NB4 (cell line): ENCODE measurements around the gene RHBDD2.
"Not testable (repeated sequence)": the region's sequence is repeated elsewhere in the genome, so short reads cannot be mapped to it uniquely, and the experiment has no call there.

Source experiments
- DNase-seq: peaks from one replicate; pipeline ENCODE4 v3.0.0; 2010; ENCODE audit warnings: low read depth
- H3K4me3 ChIP-seq: one replicate; pipeline ENCODE4 v1.5.1; 2011; ENCODE audit warnings: mild to moderate bottlenecking, low read depth, low read length, moderate library complexity
- MYC ChIP-seq: IDR thresholded peaks from 2 replicates; pipeline ENCODE4 v1.6.1; 2011; ENCODE audit warnings: low read depth, low read length
- POLR2A ChIP-seq: IDR thresholded peaks from 2 replicates; pipeline ENCODE4 v1.6.1; 2011; ENCODE audit warnings: mild to moderate bottlenecking; ENCODE audit not compliant: insufficient read length; ENCODE audit errors: extremely low read depth
- TF ChIP-seq, protein P1 (sequence below): IDR thresholded peaks from 2 replicates; pipeline ENCODE4 v1.6.1; 2011; ENCODE audit warnings: low read depth, low read length
- TF ChIP-seq, protein P2 (sequence below): IDR thresholded peaks from one replicate; pipeline ENCODE4 v1.5.1; 2012; ENCODE audit warnings: low read depth, low read length

Gene RHBDD2

DNA sequence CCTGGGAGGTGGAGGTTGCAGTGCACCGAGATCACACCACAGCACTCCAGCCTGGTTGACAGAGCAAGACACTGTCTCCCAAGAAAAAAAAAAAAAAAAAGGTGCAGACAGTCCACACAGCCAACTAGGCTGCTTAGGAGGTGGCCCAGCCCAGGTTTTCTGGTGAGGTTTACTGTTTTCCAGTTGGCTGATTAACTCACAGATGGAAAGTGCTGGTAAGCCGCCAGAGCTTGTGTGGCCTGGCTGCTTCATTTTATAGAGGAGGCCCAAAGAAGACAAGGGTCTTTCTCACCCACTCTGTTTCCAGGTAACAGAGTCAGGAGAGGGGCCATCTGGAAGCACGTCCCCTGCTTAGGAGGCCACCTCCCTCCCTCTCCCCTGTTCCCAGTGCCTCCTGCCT is 6.2 kb downstream of the RHBDD2 start:
- DNase-seq: no peak

DNA sequence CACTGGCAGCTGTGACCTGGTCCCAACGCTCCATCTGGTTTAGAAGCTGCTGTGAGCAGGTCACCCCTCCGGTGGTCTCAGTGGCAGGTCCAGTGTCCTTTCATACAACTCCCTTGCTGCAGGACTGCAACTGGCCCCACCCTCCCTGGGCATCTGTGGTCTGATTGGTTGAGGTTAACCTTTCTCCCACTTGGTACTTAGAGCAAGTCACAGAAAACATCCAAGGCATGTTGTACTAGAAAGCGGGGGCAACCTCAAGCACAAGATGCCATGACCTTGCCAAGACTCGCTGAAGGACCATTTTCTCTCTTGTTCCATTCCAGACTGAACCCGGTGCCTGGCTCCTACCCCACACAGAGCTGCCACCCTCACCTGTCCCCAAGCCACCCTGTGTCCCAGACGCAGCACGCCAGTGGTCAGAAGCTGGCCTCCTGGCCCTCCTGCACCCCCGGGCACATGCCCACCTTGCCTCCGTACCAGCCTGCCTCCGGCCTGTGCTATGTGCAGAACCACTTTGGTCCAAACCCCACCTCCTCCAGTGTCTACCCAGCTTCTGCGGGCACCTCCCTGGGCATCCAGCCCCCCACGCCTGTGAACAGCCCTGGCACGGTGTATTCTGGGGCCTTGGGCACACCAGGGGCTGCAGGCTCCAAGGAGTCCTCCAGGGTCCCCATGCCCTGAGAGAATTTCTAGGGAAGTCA is 9.0 kb downstream of the RHBDD2 start:
- TF ChIP-seq, protein P1, sequence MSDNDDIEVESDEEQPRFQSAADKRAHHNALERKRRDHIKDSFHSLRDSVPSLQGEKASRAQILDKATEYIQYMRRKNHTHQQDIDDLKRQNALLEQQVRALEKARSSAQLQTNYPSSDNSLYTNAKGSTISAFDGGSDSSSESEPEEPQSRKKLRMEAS: no peak
- TF ChIP-seq, protein P2, sequence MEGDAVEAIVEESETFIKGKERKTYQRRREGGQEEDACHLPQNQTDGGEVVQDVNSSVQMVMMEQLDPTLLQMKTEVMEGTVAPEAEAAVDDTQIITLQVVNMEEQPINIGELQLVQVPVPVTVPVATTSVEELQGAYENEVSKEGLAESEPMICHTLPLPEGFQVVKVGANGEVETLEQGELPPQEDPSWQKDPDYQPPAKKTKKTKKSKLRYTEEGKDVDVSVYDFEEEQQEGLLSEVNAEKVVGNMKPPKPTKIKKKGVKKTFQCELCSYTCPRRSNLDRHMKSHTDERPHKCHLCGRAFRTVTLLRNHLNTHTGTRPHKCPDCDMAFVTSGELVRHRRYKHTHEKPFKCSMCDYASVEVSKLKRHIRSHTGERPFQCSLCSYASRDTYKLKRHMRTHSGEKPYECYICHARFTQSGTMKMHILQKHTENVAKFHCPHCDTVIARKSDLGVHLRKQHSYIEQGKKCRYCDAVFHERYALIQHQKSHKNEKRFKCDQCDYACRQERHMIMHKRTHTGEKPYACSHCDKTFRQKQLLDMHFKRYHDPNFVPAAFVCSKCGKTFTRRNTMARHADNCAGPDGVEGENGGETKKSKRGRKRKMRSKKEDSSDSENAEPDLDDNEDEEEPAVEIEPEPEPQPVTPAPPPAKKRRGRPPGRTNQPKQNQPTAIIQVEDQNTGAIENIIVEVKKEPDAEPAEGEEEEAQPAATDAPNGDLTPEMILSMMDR: no peak
- TF ChIP-seq MYC (no peak), POLR2A (no peak)
- no peak for DNase-seq

More for the DNA sequence above, 6.2 kb downstream of the RHBDD2 start:
- TF ChIP-seq MYC (no peak), POLR2A (no peak)
- TF ChIP-seq, protein P1: no peak
- TF ChIP-seq, protein P2: no peak
- no peak overlapping the region for H3K4me3 ChIP-seq

DNA sequence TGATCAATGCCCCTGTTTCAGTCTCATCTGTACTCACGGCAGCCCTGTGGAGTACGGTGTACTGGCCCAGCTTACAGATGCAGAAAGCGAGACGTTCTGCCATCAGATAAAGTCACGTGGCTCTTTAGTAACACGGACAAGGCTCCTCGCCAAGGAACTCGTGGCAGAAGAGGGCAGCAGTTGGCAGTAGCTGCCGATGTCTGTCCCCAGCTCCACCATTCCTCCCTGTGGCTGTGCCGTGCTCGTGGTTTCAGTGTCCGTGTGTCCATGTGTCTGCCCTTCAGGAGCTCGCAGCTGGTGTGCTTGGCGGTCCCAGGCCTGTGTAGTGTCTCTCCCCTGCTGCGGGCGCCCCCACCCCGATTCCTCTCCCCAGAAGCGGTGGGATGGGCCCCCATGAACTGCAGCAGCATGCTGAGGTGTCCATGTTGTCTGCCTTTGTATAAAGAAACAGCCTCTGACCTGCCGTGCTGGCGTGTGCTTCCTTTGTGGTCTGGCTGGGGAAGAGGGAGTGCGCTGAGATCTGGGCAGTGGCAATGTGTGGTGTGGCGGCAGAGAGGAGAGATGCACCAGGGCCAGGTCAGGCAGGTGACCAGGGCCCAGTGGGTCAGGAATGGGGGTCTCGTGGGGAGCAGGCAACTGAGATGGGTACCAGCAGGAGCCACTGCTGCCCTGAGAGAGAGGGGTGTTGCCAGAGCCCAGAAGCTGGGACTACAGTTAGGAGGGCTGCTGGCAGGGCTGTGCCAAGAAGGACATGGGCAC is 9.8 kb downstream of the RHBDD2 start:
- H3K4me3 ChIP-seq: no peak overlapping the region
- TF ChIP-seq, protein P2: no peak
- TF ChIP-seq POLR2A (no peak), MYC (no peak)
- TF ChIP-seq, protein P1: no peak
- no peak for DNase-seq

More for the DNA sequence above, 9.0 kb downstream of the RHBDD2 start:
- no peak overlapping the region for H3K4me3 ChIP-seq

DNA sequence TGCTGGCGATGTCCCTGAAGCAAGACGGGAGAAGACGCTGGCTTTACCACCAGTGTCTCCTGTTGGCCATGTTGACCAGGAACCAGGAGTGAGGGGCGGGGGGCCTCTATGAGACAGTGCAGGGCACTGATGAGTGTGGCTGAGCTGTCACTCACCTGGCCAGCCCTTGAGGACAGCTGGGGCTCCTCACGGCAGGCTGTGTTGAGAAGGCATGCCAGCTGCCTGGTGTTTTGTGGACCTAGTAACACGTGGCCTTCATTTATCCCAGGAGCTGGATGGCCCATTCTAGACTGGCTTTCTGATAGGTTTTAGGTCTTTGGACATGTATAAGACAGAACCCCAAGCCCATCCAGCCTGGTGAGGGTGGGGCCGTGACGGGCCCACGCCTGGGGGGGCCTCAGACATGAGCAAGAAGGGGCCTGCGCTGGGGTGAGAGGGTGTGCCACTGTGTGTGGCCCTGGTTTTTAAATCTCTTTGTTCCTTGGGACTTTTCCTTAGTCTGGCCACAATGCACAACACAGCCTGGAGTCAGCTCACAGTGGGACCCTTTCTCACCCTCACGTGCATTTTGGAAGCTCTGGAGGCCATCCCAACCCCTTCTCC is 10.5 kb downstream of the RHBDD2 start:
- H3K4me3 ChIP-seq: no peak overlapping the region
- no peak for TF ChIP-seq MYC
- TF ChIP-seq, protein P1: no peak
- no peak for DNase-seq

DNA sequence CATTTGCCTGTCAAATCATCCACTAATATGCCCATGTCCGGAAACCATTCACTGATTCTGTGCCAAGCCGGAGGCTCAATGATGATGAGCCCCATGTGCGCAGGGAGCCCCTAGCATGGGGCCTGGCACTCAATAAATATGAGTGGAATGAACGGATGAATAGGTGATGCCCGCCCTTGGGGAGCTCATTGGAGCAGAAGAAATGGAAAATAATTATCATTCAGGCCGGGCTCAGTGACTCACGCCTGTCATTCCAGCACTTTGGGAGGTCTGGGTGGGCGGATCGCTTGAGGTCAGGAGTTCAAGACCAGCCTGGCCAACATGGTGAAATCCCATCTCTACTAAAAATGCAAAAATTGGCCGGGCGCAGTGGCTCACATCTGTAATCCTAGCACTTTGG is 11.0 kb downstream of the RHBDD2 start:
- no peak overlapping the region for H3K4me3 ChIP-seq
- TF ChIP-seq, protein P2: no peak
- TF ChIP-seq, protein P1: no peak
- no peak for TF ChIP-seq MYC
- no peak for TF ChIP-seq POLR2A
- DNase-seq: no peak

DNA sequence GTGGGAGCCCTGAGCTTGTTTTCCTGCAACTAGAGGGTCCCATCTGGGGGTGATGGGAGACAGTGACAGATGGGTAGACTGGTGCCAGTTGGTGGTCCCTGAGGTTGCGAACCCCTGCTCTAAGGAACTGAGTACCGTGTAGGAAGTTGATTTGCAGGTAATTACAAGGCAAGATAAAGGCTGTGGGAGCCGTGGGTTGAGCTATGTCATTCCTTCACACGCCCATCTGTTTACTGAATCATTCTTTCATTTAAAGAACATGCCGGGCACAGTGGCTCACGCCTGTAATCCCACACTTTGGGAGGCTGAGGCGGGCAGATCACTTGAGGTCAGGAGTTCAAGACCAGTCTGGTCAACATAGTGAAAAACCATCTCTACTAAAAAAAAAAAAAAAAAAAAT is 12.4 kb downstream of the RHBDD2 start:
- DNase-seq, H3K4me3 ChIP-seq: not testable (repeated sequence)
